Kidney (tissue), 14 donors: ENCODE data around the gene MUC6. TPM values are rescaled to one million over a fixed set of nuclear protein-coding genes. Genes with fewer than 3 reads are reported as not detected.

Source experiments
- DNase-seq, 5 donors: peaks; one replicate each; pipeline ENCODE4 v3.0.0-alpha.2; 2013 to 2020
- FAIRE-seq: peaks from 2 replicates; lab custom pipeline; 2012; peaks lifted over from hg19 to GRCh38; lab: Jason Lieb, UNC
- H3K27ac ChIP-seq, 2 donors: one replicate each; pipeline ENCODE4 v1.7.0; 2013; ENCODE audit warnings: low read depth in 2 of 2, low read length in 2 of 2, inconsistent platforms in 1 of 2
- H3K27me3 ChIP-seq: one replicate; pipeline ENCODE4 v1.7.1; 2013; ENCODE audit warnings: low read length, inconsistent platforms; ENCODE audit not compliant: control insufficient read depth, insufficient read depth
- H3K36me3 ChIP-seq, 3 donors: one replicate each; pipeline versions ENCODE4 v1.7.0 to v1.7.1; 2013; ENCODE audit warnings: low read length in 3 of 3, control low read depth in 1 of 3, inconsistent platforms in 1 of 3; ENCODE audit not compliant: insufficient read depth in 3 of 3, control insufficient read depth in 2 of 3
- H3K4me1 ChIP-seq, 3 donors: one replicate each; pipeline versions ENCODE4 v1.7.0 to v1.7.1; 2013; ENCODE audit warnings: low read length in 3 of 3, inconsistent platforms in 1 of 3, low read depth in 1 of 3; ENCODE audit not compliant: control insufficient read depth in 2 of 3, insufficient read depth in 2 of 3
- H3K4me3 ChIP-seq, 3 donors: one replicate each; pipeline versions ENCODE4 v1.7.0 to v1.8.1; 2013; ENCODE audit warnings: low read length in 3 of 3, control low read depth in 1 of 3, inconsistent platforms in 1 of 3
- H3K9ac ChIP-seq, 3 donors: one replicate each; pipeline versions ENCODE4 v1.7.0 to v1.7.1; 2013; ENCODE audit warnings: low read length in 3 of 3, control low read depth in 1 of 3, inconsistent platforms in 1 of 3
- H3K9me3 ChIP-seq, 3 donors: one replicate each; pipeline versions ENCODE4 v1.7.0 to v1.7.1; 2013; ENCODE audit warnings: low read length in 3 of 3, control low read depth in 1 of 3, inconsistent platforms in 1 of 3; ENCODE audit not compliant: control insufficient read depth in 2 of 3, insufficient read depth in 1 of 3
- CTCF ChIP-seq: IDR thresholded peaks from 3 replicates; pipeline ENCODE4 v1.5.1; 2012; ENCODE audit warnings: mild to moderate bottlenecking, moderate library complexity, borderline replicate concordance; ENCODE audit not compliant: insufficient read depth; ENCODE audit errors: extremely low read depth
- intact Hi-C: fragments of 100-400 bp; cut with DNase I; formaldehyde crosslinking; loops from one replicate; pipeline ENCODE4 v1.11.1; 2022
- polyA plus RNA-seq: library from polyadenylated mRNA; stranded (reverse); fragments of 350-450 nt; fragmentation: Illumina TruSeq; extraction: RNeasy Lipid Tissue Mini Kit (QIAGEN cat#74804); gene quantifications from one replicate; pipeline ENCODE4 v1.2.3, GENCODE V29; 2014; ENCODE audit warnings: low read depth, low replicate concordance; ENCODE audit not compliant: insufficient read depth
- total RNA-seq: library from RNA; stranded (reverse); fragmentation: NEBNext Ultra II Directional; extraction: Animal tissue kit (Norgen Biotek cat#: 25700); gene quantifications from one replicate; pipeline ENCODE4 v1.2.1, GENCODE V29; 2021
- donor health status: control.
- donor health status: control.
- donor health status: control.
- donor health status: control.
- donor health status: control.
- donor health status: DM: yes; HTN: yes; CAD: no.
- donor health status: Normal renal cell carcinoma (clear cell type).

MUC6 gene
- total and polyA plus RNA-seq, 2 donors from 2014 or later: 1.1 to 3.0 TPM

GRCh38 chr11:1075341-1075911, 38.9 kb upstream of the MUC6 start:
- Histone ChIP-seq H3K4me1 (no peaks in the 10 kb centered on the region), H3K36me3 (no peaks in the 10 kb centered on the region), H3K9ac (no peak overlapping the region), H3K27me3 (no peaks in the 10 kb centered on the region), H3K9me3 (no peaks in the 10 kb centered on the region), H3K4me3 (no peak overlapping the region), H3K27ac (no peak overlapping the region)
- peak in 2 of 5 donors; percentile 34 to 60 for DNase-seq
- intact Hi-C loops: no loop called here
- TF ChIP-seq CTCF: no peak
- no peak for FAIRE-seq

GRCh38 chr11:1074244-1075221, 38.0 kb upstream of the MUC6 start, which contains the start of gene MUC2:
MUC2 (plus strand) TSS chr11:1074874.
- peak in 2 of 5 donors; percentile 50 to 72 for DNase-seq
- no peak within 1 kb of the TSS for H3K9ac ChIP-seq

GRCh38 chr11:1073851-1074243, 37.3 kb upstream of the MUC6 start:
- FAIRE-seq: no peak
- TF ChIP-seq CTCF: no peak
- Histone ChIP-seq H3K4me1 (no peaks in the 10 kb centered on the region), H3K27ac (no peak overlapping the region), H3K9ac (no peak overlapping the region), H3K36me3 (no peaks in the 10 kb centered on the region), H3K9me3 (no peaks in the 10 kb centered on the region), H3K27me3 (no peaks in the 10 kb centered on the region), H3K4me3 (no peak overlapping the region)
- intact Hi-C loops: no loop called here
- DNase-seq: peak in 2 of 5 donors; percentile 37 to 68

More at GRCh38 chr11:1074244-1075221, 38.0 kb upstream of the MUC6 start, which contains the start of gene MUC2:
- Histone ChIP-seq H3K27ac (no peak within 1 kb of the TSS), H3K36me3 (no peaks in the 10 kb centered on the region), H3K4me1 (no peaks in the 10 kb centered on the region), H3K27me3 (no peaks in the 10 kb centered on the region), H3K4me3 (no peak within 1 kb of the TSS), H3K9me3 (no peaks in the 10 kb centered on the region)
- no peak for FAIRE-seq
- intact Hi-C loops: no loop called here
- TF ChIP-seq CTCF: no peak
